OCI-LY3 (cell line): ENCODE results near the gene CNEP1R1.

Source experiments
- EZH2phosphoT487 ChIP-seq: fragments of 200-600 bp; shearing (Covaris generic); IDR thresholded peaks from 2 replicates; pipeline ENCODE4 v1.6.1; 2018; ENCODE audit warnings: antibody characterized with exemption, mixed run types, low read depth
- TF ChIP-seq, protein P1 (sequence below): fragments of 200-600, 300-600 bp; sonication (generic); IDR thresholded peaks from 2 replicates; pipeline ENCODE4 v1.5.1; 2014; ENCODE audit warnings: antibody characterized with exemption, low read length, low read depth

DNA sequence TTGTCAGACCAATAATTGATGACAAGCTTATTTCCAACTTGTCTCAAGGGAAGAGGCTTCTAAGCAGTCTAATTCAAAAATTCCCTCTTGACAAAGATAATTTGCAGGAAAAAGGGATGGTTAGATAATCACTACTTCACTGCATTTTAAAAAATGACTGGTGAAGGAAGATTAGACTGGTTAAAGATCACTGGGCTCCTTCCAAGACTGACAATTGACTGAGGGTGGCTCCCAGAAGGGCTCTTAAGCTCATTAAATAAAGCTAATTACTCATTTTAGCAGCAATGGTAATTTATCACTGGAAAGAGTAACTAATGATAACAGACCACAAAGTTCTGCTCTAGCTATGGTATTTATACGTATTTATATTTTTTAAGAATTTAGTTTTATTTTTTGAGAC, 36.3 kb downstream of the CNEP1R1 start:
- TF ChIP-seq, protein P1, sequence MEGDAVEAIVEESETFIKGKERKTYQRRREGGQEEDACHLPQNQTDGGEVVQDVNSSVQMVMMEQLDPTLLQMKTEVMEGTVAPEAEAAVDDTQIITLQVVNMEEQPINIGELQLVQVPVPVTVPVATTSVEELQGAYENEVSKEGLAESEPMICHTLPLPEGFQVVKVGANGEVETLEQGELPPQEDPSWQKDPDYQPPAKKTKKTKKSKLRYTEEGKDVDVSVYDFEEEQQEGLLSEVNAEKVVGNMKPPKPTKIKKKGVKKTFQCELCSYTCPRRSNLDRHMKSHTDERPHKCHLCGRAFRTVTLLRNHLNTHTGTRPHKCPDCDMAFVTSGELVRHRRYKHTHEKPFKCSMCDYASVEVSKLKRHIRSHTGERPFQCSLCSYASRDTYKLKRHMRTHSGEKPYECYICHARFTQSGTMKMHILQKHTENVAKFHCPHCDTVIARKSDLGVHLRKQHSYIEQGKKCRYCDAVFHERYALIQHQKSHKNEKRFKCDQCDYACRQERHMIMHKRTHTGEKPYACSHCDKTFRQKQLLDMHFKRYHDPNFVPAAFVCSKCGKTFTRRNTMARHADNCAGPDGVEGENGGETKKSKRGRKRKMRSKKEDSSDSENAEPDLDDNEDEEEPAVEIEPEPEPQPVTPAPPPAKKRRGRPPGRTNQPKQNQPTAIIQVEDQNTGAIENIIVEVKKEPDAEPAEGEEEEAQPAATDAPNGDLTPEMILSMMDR: no peak
- no peak for TF ChIP-seq EZH2phosphoT487
